Mesothelial cell of epicardium (in vitro differentiated cells): ENCODE data around the gene CNGA4. TPM values are rescaled to one million over a fixed set of nuclear protein-coding genes. Genes with fewer than 3 reads are reported as not detected.
"Not testable (repeated sequence)": the region's sequence is repeated elsewhere in the genome, so short reads cannot be mapped to it uniquely, and the experiment has no call there.

Experiments used
- DNase-seq, 2 experiments: peaks; one replicate each; pipeline ENCODE4 v3.0.0; 2021; ENCODE audit warnings: low spot score in 2 of 2; ENCODE audit not compliant: unreplicated experiment in 2 of 2
- H3K27ac Mint-ChIP-seq: 2 replicates; pipeline ENCODE4 v1.8.0; 2021; ENCODE audit warnings: mixed read lengths
- H3K27me3 Mint-ChIP-seq: 2 replicates; pipeline ENCODE4 v1.8.0; 2021; ENCODE audit warnings: low read depth, mixed read lengths
- H3K36me3 Mint-ChIP-seq: 2 replicates; pipeline ENCODE4 v1.8.0; 2021; ENCODE audit warnings: mixed read lengths
- H3K4me1 Mint-ChIP-seq: 2 replicates; pipeline ENCODE4 v1.8.0; 2021; ENCODE audit warnings: mixed read lengths
- H3K4me3 Mint-ChIP-seq: 2 replicates; pipeline ENCODE4 v1.8.0; 2021; ENCODE audit warnings: mild to moderate bottlenecking, moderate library complexity, mixed read lengths
- H3K9me3 Mint-ChIP-seq: 2 replicates; pipeline ENCODE4 v1.8.0; 2021; ENCODE audit warnings: mixed read lengths
- total RNA-seq: library from RNA; stranded (reverse); gene quantifications from 3 replicates; pipeline ENCODE4 v1.2.1, GENCODE V29; 2021
- TF ChIP-seq, protein P1 (sequence below): fragments of 200-600 bp; sonication (generic); IDR thresholded peaks from one replicate; pipeline ENCODE4 v1.5.0; 2021; ENCODE audit warnings: antibody characterized with exemption; ENCODE audit not compliant: unreplicated experiment

Gene CNGA4
- total RNA-seq, 1 donor from 2014 or later = 0.54 TPM

DNA sequence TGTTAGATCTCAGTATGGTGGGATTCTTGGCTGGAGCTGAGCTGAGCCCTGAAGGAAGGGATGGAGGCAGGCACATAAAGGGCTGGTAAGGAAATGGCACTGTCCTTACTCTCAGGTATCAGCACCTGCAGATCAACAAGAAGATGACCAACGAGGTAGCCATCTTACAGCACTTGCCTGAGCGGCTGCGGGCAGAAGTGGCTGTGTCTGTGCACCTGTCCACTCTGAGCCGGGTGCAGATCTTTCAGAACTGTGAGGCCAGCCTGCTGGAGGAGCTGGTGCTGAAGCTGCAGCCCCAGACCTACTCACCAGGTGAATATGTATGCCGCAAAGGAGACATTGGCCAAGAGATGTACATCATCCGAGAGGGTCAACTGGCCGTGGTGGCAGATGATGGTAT, 2.4 kb downstream of the CNGA4 start:
- DNase-seq = no peak
- no peak overlapping the region for H3K27ac Mint-ChIP-seq
- H3K4me3 Mint-ChIP-seq = no peak overlapping the region
- H3K9me3 Mint-ChIP-seq = no peaks in the 10 kb centered on the region
- H3K4me1 Mint-ChIP-seq = peaks cover 2% of the 10 kb centered on the region
- H3K27me3 Mint-ChIP-seq = peaks cover 3% of the 10 kb centered on the region
- TF ChIP-seq, protein P1, sequence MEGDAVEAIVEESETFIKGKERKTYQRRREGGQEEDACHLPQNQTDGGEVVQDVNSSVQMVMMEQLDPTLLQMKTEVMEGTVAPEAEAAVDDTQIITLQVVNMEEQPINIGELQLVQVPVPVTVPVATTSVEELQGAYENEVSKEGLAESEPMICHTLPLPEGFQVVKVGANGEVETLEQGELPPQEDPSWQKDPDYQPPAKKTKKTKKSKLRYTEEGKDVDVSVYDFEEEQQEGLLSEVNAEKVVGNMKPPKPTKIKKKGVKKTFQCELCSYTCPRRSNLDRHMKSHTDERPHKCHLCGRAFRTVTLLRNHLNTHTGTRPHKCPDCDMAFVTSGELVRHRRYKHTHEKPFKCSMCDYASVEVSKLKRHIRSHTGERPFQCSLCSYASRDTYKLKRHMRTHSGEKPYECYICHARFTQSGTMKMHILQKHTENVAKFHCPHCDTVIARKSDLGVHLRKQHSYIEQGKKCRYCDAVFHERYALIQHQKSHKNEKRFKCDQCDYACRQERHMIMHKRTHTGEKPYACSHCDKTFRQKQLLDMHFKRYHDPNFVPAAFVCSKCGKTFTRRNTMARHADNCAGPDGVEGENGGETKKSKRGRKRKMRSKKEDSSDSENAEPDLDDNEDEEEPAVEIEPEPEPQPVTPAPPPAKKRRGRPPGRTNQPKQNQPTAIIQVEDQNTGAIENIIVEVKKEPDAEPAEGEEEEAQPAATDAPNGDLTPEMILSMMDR = no peak
- H3K36me3 Mint-ChIP-seq = no peaks in the 10 kb centered on the region

DNA sequence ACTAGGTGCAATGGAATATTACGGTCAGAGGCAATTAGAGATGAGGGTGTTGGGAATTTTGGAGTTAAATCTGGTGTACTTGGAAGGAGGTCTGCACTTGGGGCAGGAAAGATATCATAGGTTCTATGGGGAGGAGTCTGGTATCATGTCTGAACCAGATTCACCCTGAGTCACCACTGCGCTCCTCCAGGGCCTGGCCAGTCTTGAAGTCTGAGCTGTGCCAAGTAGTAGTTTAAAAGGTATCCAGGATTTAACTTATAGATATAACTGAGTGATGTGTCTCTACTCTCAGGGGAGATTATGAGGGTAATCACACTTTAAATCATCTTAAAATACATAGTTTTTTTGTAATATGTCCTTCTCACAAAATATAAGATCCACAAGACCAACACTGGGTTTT, 6.6 kb downstream of the CNGA4 start:
- TF ChIP-seq, protein P1 = no peak
- H3K27me3 Mint-ChIP-seq = no peaks in the 10 kb centered on the region
- peaks cover 2% of the 10 kb centered on the region for H3K4me1 Mint-ChIP-seq
- no peak for DNase-seq
- H3K9me3 Mint-ChIP-seq = no peaks in the 10 kb centered on the region
- no peak overlapping the region for H3K27ac Mint-ChIP-seq
- H3K4me3 Mint-ChIP-seq = no peak overlapping the region
- no peaks in the 10 kb centered on the region for H3K36me3 Mint-ChIP-seq

DNA sequence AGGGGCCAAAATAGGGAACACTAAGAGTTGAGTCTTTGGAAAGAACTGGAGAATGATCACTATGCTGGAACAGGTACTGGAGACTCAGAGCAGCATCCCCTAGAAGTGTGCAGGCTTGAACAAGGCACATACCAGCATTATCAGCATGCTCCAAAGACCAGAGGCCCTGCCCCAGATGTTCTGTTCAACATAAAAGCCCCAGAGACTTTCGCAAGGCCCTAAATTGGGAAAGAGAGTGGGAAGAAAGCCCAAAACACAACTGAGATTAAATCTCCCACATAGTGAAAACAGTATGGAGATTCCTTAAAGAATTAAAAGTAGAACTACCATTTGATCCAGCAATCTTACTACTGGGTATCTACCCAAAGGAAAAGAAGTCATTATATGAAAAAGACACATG, 9.4 kb downstream of the CNGA4 start:
- H3K9me3 Mint-ChIP-seq = no peaks in the 10 kb centered on the region
- no peak for DNase-seq
- TF ChIP-seq, protein P1 = no peak
- peaks cover 6% of the 10 kb centered on the region for H3K4me1 Mint-ChIP-seq
- no peaks in the 10 kb centered on the region for H3K27me3 Mint-ChIP-seq
- no peak overlapping the region for H3K4me3 Mint-ChIP-seq
- no peak overlapping the region for H3K27ac Mint-ChIP-seq
- no peaks in the 10 kb centered on the region for H3K36me3 Mint-ChIP-seq

DNA sequence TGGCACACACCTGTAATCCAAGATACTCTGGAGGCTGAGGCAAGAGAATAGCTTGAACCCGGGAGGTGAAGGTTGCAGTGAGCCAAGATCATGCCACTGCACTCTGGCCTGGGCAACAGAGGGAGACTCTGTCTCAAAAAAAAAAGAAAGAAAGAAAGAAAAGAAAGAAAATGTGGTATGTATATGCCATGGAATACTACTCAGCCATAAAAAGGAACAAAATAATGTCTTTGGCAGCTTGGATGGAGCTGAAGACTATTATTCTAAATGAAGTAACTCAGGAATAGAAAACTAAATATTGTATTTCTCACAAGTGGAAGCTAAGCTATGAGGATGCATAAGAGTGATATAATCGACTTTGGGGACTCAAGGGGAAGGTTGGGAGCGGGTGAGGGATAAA, 10.0 kb downstream of the CNGA4 start:
- H3K9me3 Mint-ChIP-seq, H3K4me3 Mint-ChIP-seq, H3K4me1 Mint-ChIP-seq, H3K27ac Mint-ChIP-seq, H3K36me3 Mint-ChIP-seq, H3K27me3 Mint-ChIP-seq, DNase-seq: not testable (repeated sequence)

DNA sequence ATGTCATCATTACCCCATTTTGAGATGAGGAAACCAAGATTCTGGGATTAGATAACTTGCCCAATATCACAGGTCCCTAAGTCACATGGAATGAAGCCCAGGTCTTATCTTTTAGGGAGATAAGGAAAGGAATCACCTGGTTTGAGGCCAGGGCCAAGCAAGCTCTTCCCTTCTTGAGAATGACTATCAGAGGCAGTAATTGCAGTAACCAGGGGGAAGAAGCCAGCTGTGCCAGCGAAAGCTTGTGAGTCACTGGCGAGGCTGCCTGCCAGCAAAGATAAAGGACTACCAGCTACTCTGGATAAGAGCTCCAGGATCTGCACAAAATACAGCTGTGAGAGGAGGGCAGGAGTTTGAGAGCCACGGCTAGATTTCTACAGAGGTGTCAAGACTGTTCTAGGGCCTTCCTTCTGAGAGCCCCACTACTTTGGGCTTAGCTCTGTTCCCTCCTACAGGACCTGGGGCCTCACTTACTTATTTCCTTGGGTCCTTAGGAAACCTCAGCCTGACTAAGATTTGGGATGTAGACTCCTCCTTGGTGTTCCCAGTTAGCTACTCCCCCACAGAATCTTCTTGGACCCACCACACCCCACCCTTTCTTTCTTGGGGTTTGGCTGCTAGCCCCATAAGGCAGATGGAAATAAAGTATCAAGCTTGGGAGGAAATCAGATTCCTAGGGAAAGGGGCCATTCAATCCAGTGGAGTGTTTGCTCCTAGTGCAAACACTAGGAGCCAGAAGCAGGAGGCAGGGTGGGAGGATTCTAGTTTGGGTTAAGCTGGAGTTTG, 11.1 kb downstream of the CNGA4 start:
- H3K36me3 Mint-ChIP-seq = no peaks in the 10 kb centered on the region
- H3K9me3 Mint-ChIP-seq = no peaks in the 10 kb centered on the region

DNA sequence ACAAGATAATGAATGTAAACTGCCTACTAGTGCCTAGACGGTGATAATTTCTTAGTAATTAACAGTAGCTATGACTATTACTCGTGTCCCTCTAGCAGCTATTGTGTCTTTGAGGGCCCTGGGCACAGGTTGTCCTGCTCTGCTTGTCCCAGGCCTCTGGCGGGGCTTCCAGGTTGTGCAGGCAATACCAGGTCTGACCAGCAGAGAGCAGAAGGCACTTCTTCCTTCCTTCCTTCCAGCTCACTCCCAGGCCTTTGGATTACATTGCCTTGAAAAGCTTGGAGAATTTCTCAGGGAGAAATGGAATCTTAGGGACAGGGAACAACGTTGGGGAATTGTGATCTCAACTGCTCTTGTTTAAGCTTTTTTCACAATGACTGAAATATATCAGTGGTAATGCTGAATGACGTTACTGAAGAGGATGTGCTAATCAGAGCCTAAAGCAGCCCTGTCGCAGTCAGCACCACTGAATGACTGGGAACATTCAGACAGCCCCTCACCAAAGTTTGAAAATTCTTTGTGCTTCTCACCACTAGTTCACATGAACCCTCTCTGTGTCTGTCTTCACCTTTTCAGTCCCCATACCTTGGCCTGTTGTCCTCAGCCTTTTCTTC, 12.3 kb downstream of the CNGA4 start:
- Mint-ChIP-seq H3K27ac (no peak overlapping the region), H3K36me3 (no peaks in the 10 kb centered on the region), H3K4me1 (peaks cover 4% of the 10 kb centered on the region), H3K9me3 (no peaks in the 10 kb centered on the region), H3K27me3 (no peaks in the 10 kb centered on the region), H3K4me3 (no peak overlapping the region)
- TF ChIP-seq, protein P1 = peak; percentile 79
- DNase-seq = peak in 1 of 2 experiments; percentile 80

More for the DNA sequence above, 11.1 kb downstream of the CNGA4 start:
- TF ChIP-seq, protein P1 = no peak
- Mint-ChIP-seq H3K4me3 (no peak overlapping the region), H3K4me1 (peaks cover 4% of the 10 kb centered on the region), H3K27me3 (no peaks in the 10 kb centered on the region), H3K27ac (no peak overlapping the region)
- DNase-seq = no peak
